Thyroid gland (tissue), 4 donors: Measurements from ENCODE around the gene RIC8A.

Experiments
- CTCF ChIP-seq, 6 experiments: fragments of 200-600 bp in 3 of 6; fragments of 450-650 bp in 3 of 6; sonication (generic) in 3 of 6; IDR thresholded peaks; one replicate each; pipeline ENCODE4 v1.5.1; 2016 to 2019; ENCODE audit warnings: antibody characterized with exemption in 6 of 6, mild to moderate bottlenecking in 2 of 6, inconsistent platforms in 1 of 6, moderate library complexity in 1 of 6
- POLR2A ChIP-seq, 2 donors: fragments of 450-650 bp; IDR thresholded peaks; one replicate each; pipeline ENCODE4 v1.6.1; 2017; ENCODE audit warnings: antibody characterized with exemption in 2 of 2, mild to moderate bottlenecking in 2 of 2, moderate library complexity in 1 of 2

GRCh38 chr11:253160-253885 lies 45.8 kb downstream of the RIC8A start:
- no peak for TF ChIP-seq CTCF (IDR thresholded peaks at IDR 0.05)
- no peak for TF ChIP-seq POLR2A (IDR thresholded peaks at IDR 0.05)
